ENCODE results near the gene TAAR2.
"Not testable (repeated sequence)": the region's sequence is repeated elsewhere in the genome, so short reads cannot be mapped to it uniquely, and the experiment has no call there.

TAAR2 gene

GRCh38 chr6:132624175-132624574, at the start of gene TAAR2:
TAAR2 (minus strand) TSS chr6:132624275; CDS start chr6:132624275, 0 bp downstream.
- no peak for DNase-seq (ENCODE audit: low spot score)

GRCh38 chr6:132673376-132674094, 49.5 kb upstream of the TAAR2 start:
- DNase-seq (ENCODE audit: low spot score): no peak

- DNase-seq (ENCODE audit: low spot score): no peak
Measured at GRCh38 chr6:132671295-132671694, 47.2 kb upstream of the TAAR2 start.

GRCh38 chr6:132669690-132670291, 45.7 kb upstream of the TAAR2 start:
- peak; percentile 76 for DNase-seq (ENCODE audit: low spot score)

- no peak for DNase-seq (ENCODE audit: low spot score)
Measured at GRCh38 chr6:132666118-132666517, 42.0 kb upstream of the TAAR2 start.

GRCh38 chr6:132664309-132665034, 40.4 kb upstream of the TAAR2 start:
- no peak for DNase-seq (ENCODE audit: low spot score)

GRCh38 chr6:132663661-132664060, 39.6 kb upstream of the TAAR2 start:
- DNase-seq (ENCODE audit: low spot score): no peak

GRCh38 chr6:132661906-132662305, 37.8 kb upstream of the TAAR2 start:
- no peak for DNase-seq (ENCODE audit: low spot score)

- DNase-seq (ENCODE audit: low spot score): no peak
Measured at GRCh38 chr6:132659082-132659481, 35.0 kb upstream of the TAAR2 start, which contains the start of gene TAAR1. TAAR1 (minus strand) TSS chr6:132659182; CDS start chr6:132646003, 13,179 bp downstream.

- DNase-seq (ENCODE audit: low spot score): no peak
Measured at GRCh38 chr6:132651062-132651461, 27.0 kb upstream of the TAAR2 start.

GRCh38 chr6:132650429-132650828, 26.4 kb upstream of the TAAR2 start:
- DNase-seq (ENCODE audit: low spot score): no peak

GRCh38 chr6:132648828-132649227, 24.8 kb upstream of the TAAR2 start:
- no peak for DNase-seq (ENCODE audit: low spot score)

GRCh38 chr6:132648356-132648755, 24.3 kb upstream of the TAAR2 start:
- peak; percentile 7 for DNase-seq (ENCODE audit: low spot score)

- no peak for DNase-seq (ENCODE audit: low spot score)
Measured at GRCh38 chr6:132643547-132643946, 19.5 kb upstream of the TAAR2 start.

GRCh38 chr6:132637135-132637534, 13.1 kb upstream of the TAAR2 start:
- DNase-seq (ENCODE audit: low spot score): not testable (repeated sequence)

GRCh38 chr6:132635906-132636305, 11.8 kb upstream of the TAAR2 start:
- not testable (repeated sequence) for DNase-seq (ENCODE audit: low spot score)

- not testable (repeated sequence) for DNase-seq (ENCODE audit: low spot score)
Measured at GRCh38 chr6:132635288-132635687, 11.2 kb upstream of the TAAR2 start.

- DNase-seq (ENCODE audit: low spot score): no peak
Measured at GRCh38 chr6:132634796-132635195, 10.7 kb upstream of the TAAR2 start.

GRCh38 chr6:132633362-132633761, 9.3 kb upstream of the TAAR2 start:
- DNase-seq (ENCODE audit: low spot score): no peak

GRCh38 chr6:132623106-132623845, 799 bp downstream of the TAAR2 start:
- no peak for DNase-seq (ENCODE audit: low spot score)

- no peak for DNase-seq (ENCODE audit: low spot score)
Measured at GRCh38 chr6:132616677-132617076, 7.4 kb downstream of the TAAR2 start.

- DNase-seq (ENCODE audit: low spot score): peak; percentile 6
Measured at GRCh38 chr6:132614554-132614953, 9.5 kb downstream of the TAAR2 start.

Measured in RKO (cell line).